ENCODE results near the gene PAK6.

Gene PAK6

GRCh38 chr15:40290545-40290917, 51.7 kb downstream of the PAK6 start:
- Histone ChIP-seq H3K27ac (no peak overlapping the region), H3K36me3 (no peaks in the 10 kb centered on the region), H3K27me3 (ENCODE audit: insufficient read depth, low read depth, severe bottlenecking) (no peaks in the 10 kb centered on the region), H3K9me3 (ENCODE audit: severe bottlenecking) (no peaks in the 10 kb centered on the region), H3K4me3 (ENCODE audit: low read depth, low read length) (no peak overlapping the region)
- no peak for TF ChIP-seq CTCF (IDR thresholded peaks at IDR 0.05; ENCODE audit: low read depth, low read length)
- DNase-seq: no peak

GRCh38 chr15:40290918-40291574, 52.2 kb downstream of the PAK6 start:
- Histone ChIP-seq H3K36me3 (no peaks in the 10 kb centered on the region), H3K27me3 (ENCODE audit: insufficient read depth, low read depth, severe bottlenecking) (no peaks in the 10 kb centered on the region), H3K27ac (no peak overlapping the region; the same call in 1 of the 2 replicates), H3K4me3 (ENCODE audit: low read depth, low read length) (peak overlapping the region; percentile 37), H3K9me3 (ENCODE audit: severe bottlenecking) (no peaks in the 10 kb centered on the region)
- no peak for TF ChIP-seq CTCF (IDR thresholded peaks at IDR 0.05; ENCODE audit: low read depth, low read length)
- DNase-seq: peak; percentile 62

- no peak for DNase-seq
- H3K9me3 ChIP-seq (ENCODE audit: severe bottlenecking): no peaks in the 10 kb centered on the region
- no peak overlapping the region for H3K27ac ChIP-seq
- H3K27me3 ChIP-seq (ENCODE audit: insufficient read depth, low read depth, severe bottlenecking): no peaks in the 10 kb centered on the region
- TF ChIP-seq CTCF (IDR thresholded peaks at IDR 0.05; ENCODE audit: low read depth, low read length): no peak
- H3K4me3 ChIP-seq (ENCODE audit: low read depth, low read length): no peak overlapping the region
- H3K36me3 ChIP-seq: no peaks in the 10 kb centered on the region
Observed at GRCh38 chr15:40292246-40292645, 53.4 kb downstream of the PAK6 start.

GRCh38 chr15:40293006-40293405, 54.1 kb downstream of the PAK6 start:
- no peak for DNase-seq
- no peaks in the 10 kb centered on the region for H3K27me3 ChIP-seq (ENCODE audit: insufficient read depth, low read depth, severe bottlenecking)
- no peak overlapping the region for H3K4me3 ChIP-seq (ENCODE audit: low read depth, low read length)
- no peak for TF ChIP-seq CTCF (IDR thresholded peaks at IDR 0.05; ENCODE audit: low read depth, low read length)
- no peaks in the 10 kb centered on the region for H3K9me3 ChIP-seq (ENCODE audit: severe bottlenecking)
- H3K27ac ChIP-seq: no peak overlapping the region
- no peaks in the 10 kb centered on the region for H3K36me3 ChIP-seq

- H3K27me3 ChIP-seq (ENCODE audit: insufficient read depth, low read depth, severe bottlenecking): no peaks in the 10 kb centered on the region
- no peaks in the 10 kb centered on the region for H3K9me3 ChIP-seq (ENCODE audit: severe bottlenecking)
- H3K36me3 ChIP-seq: peaks cover 3% of the 10 kb centered on the region
- TF ChIP-seq CTCF (IDR thresholded peaks at IDR 0.05; ENCODE audit: low read depth, low read length): no peak
- DNase-seq: no peak
- no peak overlapping the region for H3K27ac ChIP-seq
- no peak overlapping the region for H3K4me3 ChIP-seq (ENCODE audit: low read depth, low read length)
Observed at GRCh38 chr15:40293905-40294895, 55.3 kb downstream of the PAK6 start.

All from WERI-Rb-1 (cell line).